SK-N-DZ (cell line): ENCODE results near the gene ABLIM3.
"Not testable (repeated sequence)": the region's sequence is repeated elsewhere in the genome, so short reads cannot be mapped to it uniquely, and the experiment has no call there.

Experiments
- DNase-seq: peaks from one replicate; pipeline ENCODE4 v3.0.0-alpha.2; 2015; ENCODE audit warnings: low spot score

ABLIM3 gene

GRCh38 chr5:149187617-149188016, 46.3 kb downstream of the ABLIM3 start:
- DNase-seq = not testable (repeated sequence)

GRCh38 chr5:149188383-149188782, 47.1 kb downstream of the ABLIM3 start:
- DNase-seq = no peak

GRCh38 chr5:149195337-149195887, 54.1 kb downstream of the ABLIM3 start:
- DNase-seq = no peak

DNA sequence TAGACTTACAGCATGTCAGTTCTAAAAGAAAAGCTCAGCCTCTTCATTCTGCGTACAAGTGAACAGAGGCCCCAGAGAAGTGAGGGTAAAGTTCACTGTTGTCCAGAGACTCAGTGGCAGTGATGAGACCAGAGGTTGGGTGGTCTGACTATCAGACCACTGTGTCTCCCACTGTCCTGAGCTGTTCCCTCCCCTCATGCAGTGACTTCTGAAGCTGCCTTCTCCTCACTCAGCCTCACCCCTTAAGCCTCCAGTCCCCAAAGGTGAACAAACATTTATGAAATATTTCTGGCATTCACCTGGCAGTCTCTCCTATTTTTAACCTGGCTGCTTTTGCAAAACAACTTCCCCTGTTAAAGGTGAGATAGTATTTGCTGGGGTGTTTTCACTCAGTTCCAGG, 54.7 kb downstream of the ABLIM3 start:
- no peak for DNase-seq

GRCh38 chr5:149198148-149198547, 56.9 kb downstream of the ABLIM3 start:
- DNase-seq = no peak

DNA sequence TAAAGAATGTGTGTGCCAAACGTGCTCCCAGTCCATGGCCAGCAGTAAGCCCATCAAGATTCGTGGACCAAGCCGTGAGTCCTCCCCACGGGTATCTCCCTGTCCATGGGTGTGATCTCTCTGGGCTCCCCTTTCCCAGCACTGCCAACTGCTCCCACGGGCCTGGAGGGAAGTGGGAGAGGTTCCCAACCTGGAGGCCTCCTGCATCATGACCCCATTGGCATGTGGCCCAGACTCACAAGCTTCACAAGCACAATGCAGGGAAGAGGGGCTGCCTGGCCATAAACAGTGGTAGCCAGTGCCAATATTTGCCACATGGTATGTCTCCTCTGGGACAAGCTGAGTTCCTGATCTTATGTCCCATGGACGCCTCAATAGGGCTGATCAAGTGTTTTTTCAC, 59.1 kb downstream of the ABLIM3 start:
- DNase-seq = no peak

DNA sequence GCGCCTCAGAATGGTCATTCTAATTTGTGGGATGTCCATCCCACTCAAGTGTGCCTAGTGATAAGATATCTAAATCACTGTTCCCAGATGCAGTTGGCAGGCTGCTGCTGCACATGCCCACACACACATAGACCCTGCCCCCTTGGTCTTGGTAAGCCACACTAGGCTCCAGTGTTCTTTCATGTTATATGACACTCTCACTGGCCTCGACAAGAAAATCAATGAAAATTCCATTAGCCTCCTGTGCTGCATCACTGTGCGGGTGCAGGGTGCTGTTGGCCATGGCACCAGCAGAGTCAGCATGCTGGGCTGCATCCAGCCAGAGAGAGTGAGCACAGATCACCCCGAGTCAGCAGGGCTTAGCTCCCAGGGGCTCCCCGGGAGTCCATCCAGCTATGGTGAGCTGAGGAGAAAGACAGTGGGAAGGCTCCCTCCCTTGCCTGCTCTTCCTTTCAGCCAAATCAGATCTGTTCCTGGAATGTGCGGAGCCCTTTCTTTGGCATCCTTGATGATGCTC, 59.9 kb downstream of the ABLIM3 start:
- DNase-seq = peak; percentile 78

DNA sequence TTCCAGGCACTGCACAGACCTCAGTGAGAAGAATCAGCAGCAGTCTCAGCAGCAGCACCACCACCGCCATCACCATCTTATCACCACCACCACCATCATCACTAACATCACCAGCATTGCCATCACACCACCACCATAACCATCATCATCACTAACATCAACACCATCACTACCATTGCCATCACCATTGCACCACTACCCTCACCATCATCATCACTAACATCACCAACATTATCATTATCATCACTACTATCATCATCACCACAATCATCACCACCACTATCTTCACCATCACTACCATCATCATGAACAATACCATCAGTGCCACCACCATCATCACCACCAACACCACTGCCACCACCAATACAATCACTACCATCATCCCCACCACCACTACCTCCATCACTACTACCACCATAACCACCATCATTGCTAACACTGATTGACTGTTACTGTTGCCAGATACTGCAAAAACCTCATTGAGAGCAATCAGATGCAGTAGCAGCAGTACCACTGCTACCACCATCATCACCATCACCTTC, 61.7 kb downstream of the ABLIM3 start:
- no peak for DNase-seq

GRCh38 chr5:149203921-149204441, 62.7 kb downstream of the ABLIM3 start:
- DNase-seq = no peak

DNA sequence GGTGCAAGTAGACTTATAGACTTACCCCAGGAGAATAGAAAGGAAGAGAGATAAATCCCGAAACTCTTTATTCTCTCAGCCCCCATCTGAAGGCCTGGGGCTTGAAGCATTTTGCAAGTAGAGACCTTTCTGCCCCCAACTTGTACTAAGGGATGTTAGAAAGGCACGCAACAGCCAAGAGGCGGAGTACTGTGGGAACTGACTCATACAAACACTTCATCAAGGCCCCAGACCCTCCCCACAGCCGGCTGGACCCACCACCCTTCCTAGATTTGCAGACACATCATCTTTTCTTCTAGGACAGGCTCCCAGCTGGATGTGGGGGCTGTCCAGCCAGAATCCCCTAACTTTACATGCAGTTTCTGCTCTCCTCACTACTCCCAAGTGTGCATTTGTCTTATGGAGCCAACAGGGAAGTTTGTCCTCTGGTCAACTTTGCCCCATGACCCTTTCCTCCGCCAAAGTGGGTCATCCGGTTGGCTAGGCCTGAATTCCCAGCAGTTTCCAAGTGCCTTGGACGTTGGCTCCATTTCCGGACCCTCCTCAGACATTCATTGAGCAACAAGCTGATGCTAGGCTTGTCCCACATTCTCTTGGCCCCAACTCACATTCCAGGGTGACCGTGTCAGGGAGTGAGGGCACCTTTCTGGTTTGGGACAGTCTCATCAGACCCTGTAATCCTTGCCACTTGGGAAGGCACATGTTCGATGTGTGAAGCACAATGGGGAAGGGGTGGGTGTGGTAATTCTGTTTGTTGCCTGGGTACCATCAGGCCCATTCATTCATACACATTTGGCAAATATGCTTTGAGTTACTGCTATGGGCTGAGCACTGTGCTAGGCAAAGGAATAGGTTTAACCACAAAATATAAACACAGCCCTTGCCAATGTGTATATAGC, 64.6 kb downstream of the ABLIM3 start:
- DNase-seq = no peak

GRCh38 chr5:149206524-149207141, 65.3 kb downstream of the ABLIM3 start:
- DNase-seq = no peak

- DNase-seq = no peak
These were observed 66.5 kb downstream of the ABLIM3 start for GRCh38 chr5:149207831-149208230.

- no peak for DNase-seq
These were observed 68.9 kb downstream of the ABLIM3 start for GRCh38 chr5:149210225-149210624.

DNA sequence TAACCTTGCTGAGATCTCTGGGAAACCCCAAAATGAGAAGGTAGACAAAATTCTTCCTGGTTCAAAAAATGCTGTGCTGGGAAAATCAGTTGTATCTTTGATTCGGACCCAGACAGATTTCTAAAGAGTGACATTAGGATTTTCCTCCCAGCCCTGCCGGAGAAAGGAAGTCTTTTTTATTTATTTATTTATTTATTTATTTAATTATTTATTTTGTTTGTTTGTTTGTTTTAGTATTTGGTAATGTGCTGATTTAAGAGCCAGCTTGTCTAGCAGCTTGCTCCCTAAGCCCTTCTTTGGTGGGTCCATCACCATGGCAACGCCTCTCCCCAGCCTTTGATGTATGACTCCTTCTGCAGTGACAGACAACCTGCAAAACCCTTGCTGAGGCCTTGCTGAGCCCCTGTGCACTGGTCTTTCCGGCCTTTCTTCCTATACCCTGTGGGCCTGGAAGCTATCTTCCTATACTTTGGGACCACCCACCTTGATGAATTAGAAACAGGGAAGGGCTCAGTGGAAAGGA, 69.7 kb downstream of the ABLIM3 start:
- no peak for DNase-seq

GRCh38 chr5:149211566-149211965, 70.3 kb downstream of the ABLIM3 start:
- DNase-seq = no peak

- no peak for DNase-seq
These were observed 71.1 kb downstream of the ABLIM3 start for GRCh38 chr5:149212198-149212951.

GRCh38 chr5:149213264-149213880, 72.1 kb downstream of the ABLIM3 start:
- no peak for DNase-seq

GRCh38 chr5:149215478-149216090, 74.3 kb downstream of the ABLIM3 start:
- DNase-seq = no peak

GRCh38 chr5:149216496-149216895, 75.2 kb downstream of the ABLIM3 start:
- DNase-seq = no peak
